K562 (cell line): ENCODE measurements around the gene LDHAL6A. TPM values are rescaled to one million over a fixed set of nuclear protein-coding genes. Genes with fewer than 3 reads are reported as not detected.
A peak's percentile ranks its signal among the peaks of the same experiment; 100 is the strongest.

Source experiments
- ATAC-seq: fragments of 200-7000 bp; cut with Tn5 transposase; 3 replicates; pipeline ENCODE4 v1.9.1; 2020; ENCODE audit warnings: moderate library complexity
- BruUV-seq: library from RNA; stranded (reverse); fragments of 400-500 nt; replicated peaks from 2 replicates; lab custom pipeline; 2021; lab: Mats Ljungman, UMichigan
- CTCF ChIA-PET: fragments of 300-600 bp; formaldehyde crosslinking; extraction: SDS; loops from one replicate; lab custom pipeline; 2021; ENCODE audit warnings: low intra/inter-chr PET ratio; lab: Yijun Ruan, JAX
- POLR2A ChIA-PET: fragments of 300-600, 350-650 bp; sonication (Branson Sonifier 250); formaldehyde crosslinking; extraction: SDS; loops from one replicate; lab custom pipeline; 2021; ENCODE audit warnings: antibody characterized with exemption, inconsistent platforms; lab: Yijun Ruan, JAX
- DNase-seq, 4 experiments: peaks; one replicate each; pipeline versions ENCODE4 v3.0.0 to v3.0.0-alpha.2; 2011 to 2018; ENCODE audit warnings: low spot score in 3 of 4, mixed read lengths in 3 of 4; ENCODE audit errors: extremely low read depth in 1 of 4
- FAIRE-seq: peaks from 2 replicates; lab custom pipeline; 2011; peaks lifted over from hg19 to GRCh38; lab: Jason Lieb, UNC
- H2AFZ ChIP-seq: 2 replicates; pipeline ENCODE4 v1.6.0; 2011; ENCODE audit warnings: low read depth, low read length, control low read depth, inconsistent platforms
- H3K27ac ChIP-seq: fragments of 200-600 bp; 3 replicates; pipeline ENCODE4 v1.8.0; 2011; ENCODE audit warnings: low read depth, mild to moderate bottlenecking, control low read depth, inconsistent platforms, low read length, moderate library complexity, mixed read lengths; ENCODE audit errors: extremely low read depth
- H3K27me3 ChIP-seq, 2 experiments: fragments of 300-600 bp in 1 of 2; 2 replicates in 1 of 2; 3 replicates in 1 of 2; pipeline versions ENCODE4 v1.6.0 to v1.8.0; 2011; ENCODE audit warnings: inconsistent platforms in 2 of 2, low read length in 2 of 2, mild to moderate bottlenecking in 1 of 2, mixed read lengths in 1 of 2, moderate library complexity in 1 of 2; ENCODE audit not compliant: control insufficient read depth in 2 of 2, insufficient read depth in 2 of 2
- H3K36me3 ChIP-seq: fragments of 300-600 bp; 3 replicates; pipeline ENCODE4 v1.8.0; 2011; ENCODE audit warnings: mild to moderate bottlenecking, low read length, inconsistent platforms; ENCODE audit not compliant: control insufficient read depth, insufficient read depth
- H3K4me1 ChIP-seq, 2 experiments: fragments of 200-600 bp in 1 of 2; replicated peaks in 1 of 2; 2 replicates in 1 of 2; 3 replicates in 1 of 2; pipeline versions ENCODE4 v1.5.1 to v1.8.0; 2011; ENCODE audit warnings: inconsistent platforms in 2 of 2, low read length in 2 of 2, mild to moderate bottlenecking in 1 of 2, mixed read lengths in 1 of 2, moderate library complexity in 1 of 2; ENCODE audit not compliant: control insufficient read depth in 2 of 2, insufficient read depth in 2 of 2
- H3K4me2 ChIP-seq: 2 replicates; pipeline ENCODE4 v1.6.1; 2011; ENCODE audit warnings: low read length, control low read depth, inconsistent platforms, mixed read lengths; ENCODE audit not compliant: insufficient read depth
- H3K4me3 ChIP-seq: fragments of 200-600 bp; sonication (generic), shearing (Covaris generic); 2 replicates; pipeline ENCODE4 v1.5.1; 2016; ENCODE audit warnings: control low read depth, inconsistent platforms
- H3K79me2 ChIP-seq: fragments of 200-600 bp; 3 replicates; pipeline ENCODE4 v1.8.0; 2011; ENCODE audit warnings: low read length, inconsistent platforms; ENCODE audit not compliant: control insufficient read depth, insufficient read depth
- H3K9ac ChIP-seq, 2 experiments: 2 replicates each; pipeline versions ENCODE4 v1.6.0 to v1.6.1; 2011; ENCODE audit warnings: low read depth in 2 of 2, low read length in 2 of 2, control low read depth in 1 of 2, inconsistent platforms in 1 of 2, mild to moderate bottlenecking in 1 of 2, mixed read lengths in 1 of 2; ENCODE audit not compliant: insufficient read depth in 1 of 2
- H3K9me1 ChIP-seq: one replicate; pipeline ENCODE4 v1.6.0; 2011; ENCODE audit warnings: inconsistent platforms, mild to moderate bottlenecking, low read length, moderate library complexity; ENCODE audit not compliant: control insufficient read depth, insufficient read depth
- H3K9me3 ChIP-seq: replicated peaks from 2 replicates; pipeline ENCODE4 v1.5.1; 2011; ENCODE audit warnings: low read depth, low read length, inconsistent platforms; ENCODE audit not compliant: control insufficient read depth, insufficient read depth
- H4K20me1 ChIP-seq: replicated peaks from 2 replicates; pipeline ENCODE4 v1.6.1; 2011; ENCODE audit warnings: low read length, inconsistent platforms, mixed read lengths; ENCODE audit not compliant: control insufficient read depth, insufficient read depth
- ATF3 ChIP-seq, 2 experiments: fragments of 450-650 bp in 1 of 2; sonication (generic) in 1 of 2; formaldehyde crosslinking in 1 of 2; IDR thresholded peaks in 1 of 2; conservative IDR thresholded peaks in 1 of 2; 2 replicates each; pipeline versions ENCODE4 v1.6.1 to v1.8.1; 2016 to 2023; ENCODE audit warnings: mild to moderate bottlenecking in 2 of 2, moderate library complexity in 2 of 2, inconsistent platforms in 1 of 2, missing genetic modification reagents in 1 of 2
- C11orf30 ChIP-seq: fragments of 450-650 bp; IDR thresholded peaks from 2 replicates; pipeline ENCODE4 v1.6.1; 2016; ENCODE audit warnings: low read depth, mild to moderate bottlenecking
- E4F1 ChIP-seq: fragments of 250-450 bp; sonication (Bioruptor Pico); IDR thresholded peaks from 2 replicates; pipeline ENCODE4 v1.5.0; 2021; ENCODE audit warnings: mild to moderate bottlenecking, borderline replicate concordance
- ETV1 ChIP-seq: fragments of 450-650 bp; conservative IDR thresholded peaks from 2 replicates; pipeline ENCODE4 v1.6.1; 2016; ENCODE audit warnings: missing genetic modification characterization, control low read depth, low read depth, missing compliant biosample characterization
- HMGN3 ChIP-seq: IDR thresholded peaks from 2 replicates; pipeline ENCODE4 v1.6.1; 2011; ENCODE audit warnings: borderline replicate concordance, low read depth, mild to moderate bottlenecking, mixed read lengths, low read length; ENCODE audit not compliant: insufficient read length; ENCODE audit errors: extremely low read depth
- MAFF ChIP-seq: IDR thresholded peaks from 2 replicates; pipeline ENCODE4 v1.6.1; 2012; ENCODE audit warnings: low read length, improper control_type of control experiment
- MAFG ChIP-seq: fragments of 450-650 bp; conservative IDR thresholded peaks from 2 replicates; pipeline ENCODE4 v1.6.1; 2016; ENCODE audit warnings: missing genetic modification characterization, missing compliant biosample characterization
- MAFK ChIP-seq: IDR thresholded peaks from 2 replicates; pipeline ENCODE4 v1.6.1; 2011; ENCODE audit warnings: low read length, improper control_type of control experiment
- NFE2 ChIP-seq: IDR thresholded peaks from 2 replicates; pipeline ENCODE4 v1.6.1; 2014; ENCODE audit warnings: antibody characterized with exemption, low read depth
- NR2F6 ChIP-seq: fragments of 450-650 bp; formaldehyde crosslinking; IDR thresholded peaks from 2 replicates; pipeline ENCODE4 v1.4.0; 2020; ENCODE audit warnings: mild to moderate bottlenecking
- RAD21 ChIP-seq, 2 experiments: fragments of 250-450 bp in 1 of 2; fragments of 450-650 bp in 1 of 2; sonication (Bioruptor Pico) in 1 of 2; formaldehyde crosslinking in 1 of 2; IDR thresholded peaks in 1 of 2; conservative IDR thresholded peaks in 1 of 2; 2 replicates each; pipeline versions ENCODE4 v1.4.0 to v1.8.0; 2020 to 2022; ENCODE audit warnings: mild to moderate bottlenecking in 2 of 2, moderate library complexity in 1 of 2
- SNRNP70 ChIP-seq: fragments of 200-400 bp; formaldehyde crosslinking; optimal IDR thresholded peaks from 2 replicates; pipeline ENCODE3; 2017; ENCODE audit warnings: low read depth, low read length
- USF2 ChIP-seq: sonication (generic); formaldehyde crosslinking; IDR thresholded peaks from 2 replicates; pipeline ENCODE4 v1.5.0; 2020; ENCODE audit warnings: missing genetic modification reagents
- ZFP36 ChIP-seq: fragments of 150-350 bp; IDR thresholded peaks from 2 replicates; pipeline ENCODE4 v1.6.1; 2018; ENCODE audit warnings: low read length, low read depth; ENCODE audit not compliant: partially characterized antibody
- ZNF316 ChIP-seq: fragments of 450-650 bp; IDR thresholded peaks from 2 replicates; pipeline ENCODE4 v1.6.1; 2016
- ZNF507 ChIP-seq: conservative IDR thresholded peaks from 2 replicates; pipeline ENCODE4 v1.6.1; 2017; ENCODE audit warnings: missing genetic modification characterization, missing compliant biosample characterization
- ZNF780A ChIP-seq: fragments of 250-450 bp; sonication (Bioruptor Pico); IDR thresholded peaks from 2 replicates; pipeline ENCODE4 v1.5.0; 2021; ENCODE audit warnings: mild to moderate bottlenecking
- ZNF79 ChIP-seq: fragments of 250-450 bp; sonication (Bioruptor Pico); IDR thresholded peaks from 2 replicates; pipeline ENCODE4 v1.4.0; 2020; ENCODE audit warnings: low read depth, mild to moderate bottlenecking, moderate library complexity
- WGBS: fragments of 100-300 bp; shearing (Covaris generic); methylation state at CpG from one replicate; pipeline ENCODE4 v1.1.6; 2016; ENCODE audit warnings: low coverage, mixed read lengths; ENCODE audit not compliant: insufficient coverage; ENCODE audit errors: missing lambda C conversion rate; 5-methylcytosine and 5-hydroxymethylcytosine counted together
- in situ Hi-C: fragments of 300-500 bp; cut with MboI; formaldehyde crosslinking; loops from 4 replicates; pipeline ENCODE4 v1.15.0; 2018; ENCODE audit warnings: inconsistent platforms, mixed read lengths
- intact Hi-C: fragments of 100-400 bp; cut with micrococcal nuclease; formaldehyde crosslinking; loops from 2 replicates; pipeline ENCODE4 v1.14.2; 2022
- polyA plus RNA-seq, 8 experiments: library from polyadenylated mRNA; depleted of rRNA in 4 of 8; stranded (reverse) in 5 of 8; unstranded in 3 of 8; fragments of >200 nt; fragmentation: Nextera tagmentation in 2 of 8; fragmentation: Illumina TruSeq in 1 of 8; extraction: Ambion mirVana in 2 of 8; extraction: Trizol in 1 of 8; gene quantifications; 2 replicates each; pipeline versions ENCODE4 v1.2.1 to v1.2.3, GENCODE V29; 2011 to 2014; ENCODE audit warnings: inconsistent platforms in 1 of 8, missing spikeins in 1 of 8
- total RNA-seq, 7 experiments: library from RNA; depleted of rRNA in 6 of 7; stranded (reverse); fragments of >200 nt in 6 of 7; fragmentation: Illumina TruSeq in 2 of 7; extraction: Trizol in 2 of 7; gene quantifications; 2 replicates each; pipeline versions ENCODE4 v1.2.1 to v1.2.3, GENCODE V29; 2011 to 2021; ENCODE audit warnings: low replicate concordance in 1 of 7

LDHAL6A gene
- total and polyA plus RNA-seq, 9 of the 15 experiments (the other 6 are each of a cell fraction or from before 2014, with no cell fraction given): 0.04 TPM; not detected in 8

- DNase-seq: no peak
- ATAC-seq: no peak
- no peaks in the 10 kb centered on the region for H3K9me3 ChIP-seq
- H3K9ac ChIP-seq: no peak overlapping the region
- in situ Hi-C loops: no loop called here
- peak overlapping the region; percentile 59; the same call in 1 of the 2 replicates for H2AFZ ChIP-seq
- BruUV-seq: no TSS peak
- no peak for FAIRE-seq
- POLR2A ChIA-PET: interaction anchor here (0.6 kb wide), 1 partner anchor 73 kb away, joined by 3 read pairs; no protein-coding TSS in a partner anchor
- TF ChIP-seq NFE2 (peak; percentile 58; the same call in 1 of the 2 replicates), NR2F6 (no peak), E4F1 (CRISPR knock-in tag) (no peak), MAFF (peak; percentile 36; the same call in 1 of the 2 replicates), ATF3 (IDR thresholded peaks at IDR 0.05) (no peak), ATF3 (CRISPR knock-in tag; conservative IDR thresholded peaks at IDR 0.05) (no peak), ZNF316 (peak; percentile 59), ZNF780A (CRISPR knock-in tag) (no peak), ZNF79 (no peak), SNRNP70 (no peak), MAFK (peak; percentile 41; the same call in 1 of the 2 replicates), HMGN3 (no peak), ZFP36 (no peak), USF2 (CRISPR knock-in tag) (no peak), RAD21 (CRISPR knock-in tag; conservative IDR thresholded peaks at IDR 0.05 in 1 of 2, IDR thresholded peaks at IDR 0.05 in 1 of 2) (no peak), ZNF507 (tag) (no peak), MAFG (tag) (peak; percentile 68; the same call in 1 of the 2 replicates), C11orf30 (peak; percentile 69), ETV1 (no peak)
- TF ChIP-seq, all 486 proteins: peak for 6
- 30% methylated on average over 5 of the region's 5 CpGs for WGBS
- intact Hi-C loops: no loop called here
- H3K4me1 ChIP-seq: no peaks in the 10 kb centered on the region; a peak in 1 of 5 replicates
- H3K79me2 ChIP-seq: no peaks in the 10 kb centered on the region
- H3K27ac ChIP-seq: no peak overlapping the region
- H3K36me3 ChIP-seq: no peaks in the 10 kb centered on the region
- no peaks in the 10 kb centered on the region for H4K20me1 ChIP-seq
- no peaks in the 10 kb centered on the region for H3K27me3 ChIP-seq
- CTCF ChIA-PET: no interaction called here
- H3K4me3 ChIP-seq: no peak overlapping the region
- H3K9me1 ChIP-seq: no peaks in the 10 kb centered on the region
- no peak overlapping the region for H3K4me2 ChIP-seq
Measured at GRCh38 chr11:18429332-18429731, 26.3 kb upstream of the LDHAL6A start.
